BLaER1 (cell line): ENCODE data around the gene GOLM1.

Experiments used
- H3K27ac ChIP-seq: shearing (Covaris generic); formaldehyde crosslinking; 2 replicates; pipeline ENCODE4 v1.8.1; 2022
- H3K27me3 ChIP-seq: shearing (Covaris generic); formaldehyde crosslinking; 2 replicates; pipeline ENCODE4 v1.8.1; 2022
- H3K36me3 ChIP-seq: shearing (Covaris generic); formaldehyde crosslinking; 2 replicates; pipeline ENCODE4 v1.8.1; 2022
- H3K4me1 ChIP-seq: shearing (Covaris generic); formaldehyde crosslinking; 2 replicates; pipeline ENCODE4 v1.8.1; 2022
- H3K4me2 ChIP-seq: shearing (Covaris generic); formaldehyde crosslinking; 2 replicates; pipeline ENCODE4 v1.8.1; 2022
- H3K4me3 ChIP-seq: shearing (Covaris generic); formaldehyde crosslinking; 2 replicates; pipeline ENCODE4 v1.8.1; 2022
- H3K9ac ChIP-seq: shearing (Covaris generic); formaldehyde crosslinking; 2 replicates; pipeline ENCODE4 v1.8.1; 2022
- H3K9me3 ChIP-seq: shearing (Covaris generic); formaldehyde crosslinking; 2 replicates; pipeline ENCODE4 v1.8.1; 2022
- H4K20me1 ChIP-seq: shearing (Covaris generic); formaldehyde crosslinking; 2 replicates; pipeline ENCODE4 v1.8.1; 2022
- Cebpa-rat ChIP-seq: shearing (Covaris generic); IDR thresholded peaks from 2 replicates; pipeline ENCODE4 v1.8.1; 2022

The GOLM1 gene

GRCh38 chr9:86091477-86091876 lies 7.9 kb downstream of the GOLM1 start:
- Histone ChIP-seq H3K4me3 (no peak overlapping the region), H3K4me2 (no peak overlapping the region), H3K27ac (no peak overlapping the region), H3K9me3 (peaks cover 36% of the 10 kb centered on the region), H3K4me1 (peaks cover 21% of the 10 kb centered on the region; the same call in 1 of the 2 replicates), H3K27me3 (no peaks in the 10 kb centered on the region), H4K20me1 (peaks cover 20% of the 10 kb centered on the region; the same call in 1 of the 2 replicates), H3K36me3 (peaks cover 32% of the 10 kb centered on the region), H3K9ac (no peak overlapping the region)
- no peak for TF ChIP-seq Cebpa-rat

DNA sequence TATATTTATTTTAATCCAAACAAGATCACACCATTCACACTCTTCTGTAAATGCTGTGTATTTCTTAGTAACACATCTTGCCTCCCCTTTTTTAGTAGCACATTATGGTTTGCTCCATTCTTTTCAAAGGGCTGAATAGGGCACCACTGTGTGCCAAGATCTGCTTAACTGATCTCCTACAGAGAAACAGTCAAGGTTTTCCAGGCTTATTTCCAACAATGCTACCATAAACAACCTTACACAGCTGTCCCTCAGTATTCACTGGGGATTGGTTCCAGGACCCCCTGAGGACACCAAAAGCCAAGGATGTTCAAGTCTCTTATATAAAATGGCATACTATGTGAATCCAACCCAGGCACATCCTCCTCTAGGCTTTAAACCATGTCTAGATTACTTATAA lies 16.5 kb downstream of the GOLM1 start:
- H3K4me1 ChIP-seq: peaks cover 4% of the 10 kb centered on the region; the same call in 1 of the 2 replicates
- H3K9ac ChIP-seq: no peak overlapping the region
- peaks cover 17% of the 10 kb centered on the region for H3K36me3 ChIP-seq
- H3K4me3 ChIP-seq: no peak overlapping the region
- H4K20me1 ChIP-seq: peaks cover 23% of the 10 kb centered on the region
- H3K9me3 ChIP-seq: peaks cover 5% of the 10 kb centered on the region; the same call in 1 of the 2 replicates
- H3K27ac ChIP-seq: no peak overlapping the region
- TF ChIP-seq Cebpa-rat: no peak
- H3K4me2 ChIP-seq: no peak overlapping the region
- H3K27me3 ChIP-seq: no peaks in the 10 kb centered on the region

- TF ChIP-seq Cebpa-rat: no peak
- H3K4me3 ChIP-seq: no peak overlapping the region
- no peaks in the 10 kb centered on the region for H3K9me3 ChIP-seq
- H3K9ac ChIP-seq: no peak overlapping the region
- no peaks in the 10 kb centered on the region for H3K27me3 ChIP-seq
- H4K20me1 ChIP-seq: peaks cover 23% of the 10 kb centered on the region
- no peak overlapping the region for H3K4me2 ChIP-seq
- no peaks in the 10 kb centered on the region for H3K4me1 ChIP-seq
- H3K36me3 ChIP-seq: peaks cover 38% of the 10 kb centered on the region
- no peak overlapping the region for H3K27ac ChIP-seq
Measured at GRCh38 chr9:86079865-86080469, 19.4 kb downstream of the GOLM1 start.

GRCh38 chr9:86079421-86079831 lies 19.9 kb downstream of the GOLM1 start:
- no peak overlapping the region for H3K9ac ChIP-seq

GRCh38 chr9:86078731-86079130 lies 20.6 kb downstream of the GOLM1 start:
- Histone ChIP-seq H4K20me1 (peaks cover 23% of the 10 kb centered on the region), H3K4me3 (no peak overlapping the region), H3K9me3 (no peaks in the 10 kb centered on the region), H3K4me2 (no peak overlapping the region), H3K36me3 (peaks cover 49% of the 10 kb centered on the region), H3K4me1 (no peaks in the 10 kb centered on the region), H3K9ac (no peak overlapping the region), H3K27me3 (no peaks in the 10 kb centered on the region), H3K27ac (no peak overlapping the region)
- no peak for TF ChIP-seq Cebpa-rat

More at GRCh38 chr9:86079421-86079831, 19.9 kb downstream of the GOLM1 start:
- Histone ChIP-seq H3K4me1 (no peaks in the 10 kb centered on the region), H3K4me3 (no peak overlapping the region), H3K27ac (no peak overlapping the region), H4K20me1 (peaks cover 23% of the 10 kb centered on the region), H3K4me2 (no peak overlapping the region), H3K9me3 (no peaks in the 10 kb centered on the region), H3K36me3 (peaks cover 44% of the 10 kb centered on the region), H3K27me3 (no peaks in the 10 kb centered on the region)
- TF ChIP-seq Cebpa-rat: no peak

- TF ChIP-seq Cebpa-rat: no peak
- Histone ChIP-seq H3K4me1 (no peaks in the 10 kb centered on the region), H4K20me1 (peaks cover 23% of the 10 kb centered on the region), H3K27me3 (no peaks in the 10 kb centered on the region), H3K4me3 (no peak overlapping the region), H3K9me3 (no peaks in the 10 kb centered on the region), H3K36me3 (peaks cover 60% of the 10 kb centered on the region), H3K27ac (no peak overlapping the region), H3K4me2 (no peak overlapping the region), H3K9ac (no peak overlapping the region)
Measured at GRCh38 chr9:86077276-86077675, 22.1 kb downstream of the GOLM1 start.

- peaks cover 76% of the 10 kb centered on the region for H3K36me3 ChIP-seq
- no peaks in the 10 kb centered on the region for H3K4me1 ChIP-seq
- no peak overlapping the region for H3K4me2 ChIP-seq
- no peak for TF ChIP-seq Cebpa-rat
- H3K27me3 ChIP-seq: no peaks in the 10 kb centered on the region
- no peaks in the 10 kb centered on the region for H3K9me3 ChIP-seq
- no peak overlapping the region for H3K9ac ChIP-seq
- no peak overlapping the region for H3K27ac ChIP-seq
- H4K20me1 ChIP-seq: peaks cover 16% of the 10 kb centered on the region
- H3K4me3 ChIP-seq: no peak overlapping the region
Measured at GRCh38 chr9:86075132-86076109, 23.9 kb downstream of the GOLM1 start.

DNA sequence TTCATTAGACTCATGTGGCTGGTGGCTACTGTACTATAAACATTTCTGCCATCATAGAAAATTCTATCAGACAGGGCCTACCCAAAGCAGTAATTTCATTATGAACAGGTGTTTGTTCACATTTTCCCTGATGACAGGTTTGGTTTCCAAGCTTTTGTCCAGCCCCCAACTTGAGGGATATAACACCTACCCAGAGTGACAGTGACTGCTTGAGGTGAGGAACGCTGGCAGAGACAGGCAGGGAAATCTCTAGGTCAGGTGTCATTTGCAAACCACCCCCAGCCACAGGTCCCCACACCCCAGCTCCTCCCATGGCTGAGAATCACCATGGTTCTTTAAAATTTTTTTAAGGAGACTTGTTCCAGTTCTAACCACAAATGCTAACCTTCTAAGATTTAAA lies 25.5 kb downstream of the GOLM1 start:
- Histone ChIP-seq H3K9ac (no peak overlapping the region), H3K9me3 (no peaks in the 10 kb centered on the region), H4K20me1 (peaks cover under 1% of the 10 kb centered on the region; the same call in 1 of the 2 replicates), H3K4me1 (no peaks in the 10 kb centered on the region), H3K4me3 (no peak overlapping the region), H3K4me2 (no peak overlapping the region), H3K27ac (no peak overlapping the region), H3K27me3 (no peaks in the 10 kb centered on the region), H3K36me3 (peaks cover 79% of the 10 kb centered on the region)
- TF ChIP-seq Cebpa-rat: no peak

DNA sequence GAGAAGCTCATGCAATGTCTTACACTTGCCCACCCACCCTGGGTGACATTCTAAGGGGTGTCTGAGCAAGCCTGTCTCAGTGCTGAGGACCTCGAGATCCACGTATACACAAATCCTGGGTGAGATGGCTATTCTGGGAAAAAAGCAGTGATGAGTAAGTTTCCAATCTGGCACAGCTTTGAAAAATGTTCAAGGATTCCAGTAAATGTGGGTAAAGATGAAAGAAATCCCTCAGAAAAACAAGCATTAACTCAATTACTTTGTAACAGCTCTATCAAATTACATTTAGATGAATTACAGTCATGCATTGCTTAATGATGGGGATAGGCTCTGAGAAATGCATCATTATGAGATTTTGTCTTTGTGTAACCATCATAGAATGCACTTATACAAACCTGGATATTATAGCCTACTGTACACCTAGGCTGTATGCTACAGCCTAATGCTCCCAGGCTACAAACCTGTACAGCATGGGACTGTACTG lies 26.9 kb downstream of the GOLM1 start:
- no peak for TF ChIP-seq Cebpa-rat
- Histone ChIP-seq H3K9me3 (no peaks in the 10 kb centered on the region), H3K27me3 (no peaks in the 10 kb centered on the region), H4K20me1 (no peaks in the 10 kb centered on the region), H3K36me3 (peaks cover 77% of the 10 kb centered on the region), H3K4me2 (no peak overlapping the region), H3K9ac (no peak overlapping the region), H3K4me3 (no peak overlapping the region), H3K27ac (no peak overlapping the region), H3K4me1 (no peaks in the 10 kb centered on the region)
